HL-60 (cell line): ENCODE results near the gene ST8SIA4.

Experiments used
- DNase-seq, 2 experiments: peaks; one replicate each; pipeline ENCODE4 v3.0.0-alpha.2; 2010 to 2020; ENCODE audit warnings: low read depth in 1 of 2, low spot score in 1 of 2
- H3K27ac ChIP-seq: fragments of 250-450 bp; sonication (Bioruptor Pico); replicated peaks from 2 replicates; pipeline ENCODE4 v1.5.1; 2020; ENCODE audit warnings: mild to moderate bottlenecking, moderate library complexity
- H3K27me3 ChIP-seq: fragments of 250-450 bp; sonication (Bioruptor Pico); 2 replicates; pipeline ENCODE4 v1.5.1; 2021; ENCODE audit warnings: mild to moderate bottlenecking, moderate library complexity; ENCODE audit not compliant: insufficient read depth, poor library complexity, severe bottlenecking
- H3K4me3 ChIP-seq: replicated peaks from 2 replicates; pipeline ENCODE4 v1.5.1; 2011; ENCODE audit warnings: mild to moderate bottlenecking, control low read depth, low read length; ENCODE audit not compliant: insufficient read depth
- CTCF ChIP-seq: IDR thresholded peaks from one replicate; pipeline ENCODE4 v1.5.1; 2011; ENCODE audit warnings: low read length, control low read depth, inconsistent platforms; ENCODE audit not compliant: insufficient read depth
- GABPA ChIP-seq: IDR thresholded peaks from 2 replicates; pipeline ENCODE4 v1.6.1; 2012; ENCODE audit warnings: low read depth
- POLR2AphosphoS5 ChIP-seq: IDR thresholded peaks from 2 replicates; pipeline ENCODE4 v1.6.1; 2012; ENCODE audit warnings: low read depth
- REST ChIP-seq: IDR thresholded peaks from 2 replicates; pipeline ENCODE4 v1.6.1; 2012; ENCODE audit warnings: low read depth; ENCODE audit not compliant: insufficient replicate concordance
- SPI1 ChIP-seq: IDR thresholded peaks from 2 replicates; pipeline ENCODE4 v1.6.1; 2012; ENCODE audit warnings: low read depth, mild to moderate bottlenecking, borderline replicate concordance

ST8SIA4 gene

DNA sequence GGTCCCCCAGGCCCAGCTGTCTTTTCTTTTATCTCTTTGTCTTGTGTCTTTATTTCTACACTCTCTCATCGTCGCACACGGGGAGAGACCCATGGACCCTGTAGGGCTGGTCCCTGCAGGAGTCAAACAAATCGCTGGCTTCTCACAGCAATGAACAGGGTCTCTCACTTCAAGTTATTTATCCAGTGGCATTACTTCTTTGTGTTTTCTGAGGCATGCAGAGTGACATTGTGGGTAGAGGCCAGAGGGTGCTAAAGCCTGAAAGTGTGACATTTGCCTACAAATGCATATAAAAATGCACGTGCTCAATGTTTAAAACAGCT is 127.6 kb downstream of the ST8SIA4 start:
- no peak overlapping the region for H3K4me3 ChIP-seq
- no peak overlapping the region for H3K27ac ChIP-seq
- TF ChIP-seq GABPA = no peak
- no peak for TF ChIP-seq POLR2AphosphoS5
- TF ChIP-seq SPI1 = no peak
- DNase-seq = no peak
- H3K27me3 ChIP-seq = no peaks in the 10 kb centered on the region

GRCh38 chr5:100772548-100772947 is 130.5 kb downstream of the ST8SIA4 start:
- Histone ChIP-seq H3K27me3 (no peaks in the 10 kb centered on the region), H3K27ac (no peak overlapping the region), H3K4me3 (no peak overlapping the region)
- no peak for DNase-seq
- TF ChIP-seq GABPA (no peak), CTCF (no peak), POLR2AphosphoS5 (no peak), REST (no peak), SPI1 (no peak)

GRCh38 chr5:100772006-100772405 is 131.1 kb downstream of the ST8SIA4 start:
- no peak for DNase-seq
- no peak for TF ChIP-seq GABPA
- no peak for TF ChIP-seq POLR2AphosphoS5
- no peak for TF ChIP-seq CTCF
- TF ChIP-seq SPI1 = no peak
- TF ChIP-seq REST = no peak
- Histone ChIP-seq H3K4me3 (no peak overlapping the region), H3K27me3 (no peaks in the 10 kb centered on the region), H3K27ac (no peak overlapping the region)

- Histone ChIP-seq H3K27me3 (no peaks in the 10 kb centered on the region), H3K4me3 (no peak overlapping the region), H3K27ac (no peak overlapping the region)
- TF ChIP-seq REST = no peak
- TF ChIP-seq SPI1 = no peak
- TF ChIP-seq CTCF = no peak
- no peak for TF ChIP-seq POLR2AphosphoS5
- no peak for TF ChIP-seq GABPA
- DNase-seq = no peak
These were observed 131.9 kb downstream of the ST8SIA4 start for GRCh38 chr5:100771181-100771580.
